ENCODE results near the gene APOLD1.

GRCh38 chr12:12836571-12836970 is 51.1 kb downstream of the APOLD1 start:
- TF ChIP-seq, protein P1, sequence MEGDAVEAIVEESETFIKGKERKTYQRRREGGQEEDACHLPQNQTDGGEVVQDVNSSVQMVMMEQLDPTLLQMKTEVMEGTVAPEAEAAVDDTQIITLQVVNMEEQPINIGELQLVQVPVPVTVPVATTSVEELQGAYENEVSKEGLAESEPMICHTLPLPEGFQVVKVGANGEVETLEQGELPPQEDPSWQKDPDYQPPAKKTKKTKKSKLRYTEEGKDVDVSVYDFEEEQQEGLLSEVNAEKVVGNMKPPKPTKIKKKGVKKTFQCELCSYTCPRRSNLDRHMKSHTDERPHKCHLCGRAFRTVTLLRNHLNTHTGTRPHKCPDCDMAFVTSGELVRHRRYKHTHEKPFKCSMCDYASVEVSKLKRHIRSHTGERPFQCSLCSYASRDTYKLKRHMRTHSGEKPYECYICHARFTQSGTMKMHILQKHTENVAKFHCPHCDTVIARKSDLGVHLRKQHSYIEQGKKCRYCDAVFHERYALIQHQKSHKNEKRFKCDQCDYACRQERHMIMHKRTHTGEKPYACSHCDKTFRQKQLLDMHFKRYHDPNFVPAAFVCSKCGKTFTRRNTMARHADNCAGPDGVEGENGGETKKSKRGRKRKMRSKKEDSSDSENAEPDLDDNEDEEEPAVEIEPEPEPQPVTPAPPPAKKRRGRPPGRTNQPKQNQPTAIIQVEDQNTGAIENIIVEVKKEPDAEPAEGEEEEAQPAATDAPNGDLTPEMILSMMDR (IDR thresholded peaks at IDR 0.05), result no peak
- no peak for TF ChIP-seq POLR2A (IDR thresholded peaks at IDR 0.05)
- TF ChIP-seq POLR2AphosphoS5 (IDR thresholded peaks at IDR 0.05), result no peak
